ENCODE results near the gene TMEM127.

The TMEM127 gene

GRCh38 chr2:96207073-96207773 is 58.6 kb downstream of the TMEM127 start:
- POLR2A ChIA-PET: interaction anchor here (0.7 kb wide), 1 partner anchor 280 kb away, joined by 6 read pairs; no protein-coding TSS in a partner anchor
- no peak for TF ChIP-seq CTCF (IDR thresholded peaks at IDR 0.05; ENCODE audit: control extremely low read depth, extremely low read depth, low read depth, missing control alignments)
- CTCF ChIA-PET: interaction anchor here (1.0 to 5.9 kb wide), 5 partner anchors 26 to 302 kb away, joined by 3 to 43 read pairs (median 6); partner anchors contain the start of gene ASTL
- DNase-seq (ENCODE audit: extremely low spot score): no peak

DNA sequence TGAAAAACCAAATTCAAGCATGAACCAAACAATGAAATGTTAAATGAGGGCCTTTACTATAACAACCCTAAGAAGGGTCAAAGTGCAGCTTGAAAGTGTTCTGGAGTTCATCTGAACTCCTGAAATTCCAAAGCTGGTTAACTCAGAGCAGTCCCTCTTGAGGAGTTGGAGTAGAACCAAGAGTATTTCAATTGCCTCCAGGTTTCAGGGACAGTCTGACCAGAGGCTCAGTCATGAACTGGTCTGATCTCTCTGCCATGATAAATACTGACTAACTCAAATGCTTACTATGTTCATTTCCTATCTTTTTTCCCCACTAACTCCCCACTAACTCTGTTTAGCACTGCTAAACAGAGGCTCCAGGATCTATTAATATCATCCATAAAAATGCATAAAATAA is 59.9 kb downstream of the TMEM127 start:
- no peak for TF ChIP-seq CTCF (IDR thresholded peaks at IDR 0.05; ENCODE audit: control extremely low read depth, extremely low read depth, low read depth, missing control alignments)
- ChIA-PET CTCF (interaction anchor here (1.0 to 5.9 kb wide), 4 partner anchors 27 to 184 kb away, joined by 4 to 43 read pairs (median 14); partner anchors contain the start of gene ASTL), POLR2A (interaction anchor here (0.7 kb wide), 1 partner anchor 48 kb away, joined by 4 read pairs; no protein-coding TSS in a partner anchor)
- no peak for DNase-seq (ENCODE audit: extremely low spot score)

DNA sequence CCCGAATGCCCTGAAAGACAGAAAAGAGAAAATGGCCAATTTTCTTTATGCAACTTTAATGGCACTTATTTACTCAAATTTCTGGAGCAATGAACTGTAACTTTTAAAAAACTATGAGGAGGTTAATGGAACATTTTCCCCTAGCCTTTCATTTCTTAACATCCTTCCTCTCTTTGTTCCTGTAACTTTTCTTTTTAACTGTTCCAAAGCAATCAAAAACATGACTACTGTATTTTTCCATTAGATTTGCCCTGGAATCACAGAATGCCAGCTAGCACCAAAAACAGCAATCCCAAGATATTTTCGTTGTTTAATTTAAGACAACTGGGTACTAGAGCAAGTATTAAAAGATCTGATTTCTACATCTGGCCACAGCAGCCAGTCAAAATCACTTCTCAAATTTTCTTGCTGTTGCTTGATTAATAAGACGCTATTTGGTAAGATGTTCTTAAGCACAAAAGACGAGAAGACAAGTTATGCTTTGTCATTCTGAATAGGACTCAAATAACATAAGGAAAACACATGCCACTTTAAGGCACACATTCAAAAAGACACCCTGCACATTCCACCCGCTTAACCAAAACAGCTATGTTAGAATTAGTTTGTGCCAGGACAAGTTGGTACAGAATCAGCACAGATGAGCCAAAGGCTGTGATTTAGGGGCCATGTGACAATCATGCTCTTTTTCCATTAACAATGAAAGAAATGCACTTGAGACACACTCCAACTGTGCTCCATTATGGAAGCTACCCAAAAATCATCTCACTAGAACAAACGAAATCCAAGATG is 60.8 kb downstream of the TMEM127 start:
- DNase-seq (ENCODE audit: extremely low spot score): no peak
- POLR2A ChIA-PET: no interaction called here
- CTCF ChIA-PET: interaction anchor here (0.9 to 5.9 kb wide), 5 partner anchors 28 to 183 kb away, joined by 3 to 43 read pairs (median 4); partner anchors contain the start of gene ASTL

GRCh38 chr2:96203130-96204028 is 62.4 kb downstream of the TMEM127 start:
- DNase-seq (ENCODE audit: extremely low spot score): peak; percentile 38
- CTCF ChIA-PET: interaction anchor here (0.7 to 5.9 kb wide), 11 partner anchors 11 to 211 kb away, joined by 3 to 43 read pairs (median 3); partner anchors contain the start of gene ASTL
- POLR2A ChIA-PET: interaction anchor here (0.7 kb wide), 1 partner anchor 63 kb away, joined by 3 read pairs; no protein-coding TSS in a partner anchor
- TF ChIP-seq CTCF (IDR thresholded peaks at IDR 0.05; ENCODE audit: control extremely low read depth, extremely low read depth, low read depth, missing control alignments): no peak

More for the DNA sequence above, 60.8 kb downstream of the TMEM127 start:
- no peak for TF ChIP-seq CTCF (IDR thresholded peaks at IDR 0.05; ENCODE audit: control extremely low read depth, extremely low read depth, low read depth, missing control alignments)

- no peak for TF ChIP-seq CTCF (IDR thresholded peaks at IDR 0.05; ENCODE audit: control extremely low read depth, extremely low read depth, low read depth, missing control alignments)
- no peak for DNase-seq (ENCODE audit: extremely low spot score)
- ChIA-PET CTCF (interaction anchor here (0.7 to 5.9 kb wide), 11 partner anchors 10 to 307 kb away, joined by 3 to 43 read pairs (median 4); partner anchors contain the start of gene ASTL), POLR2A (interaction anchor here (0.7 to 1.4 kb wide), 2 partner anchors 57 to 60 kb away, joined by 3 to 4 read pairs; partner anchors contain the start of gene DUSP2)
These were observed 63.5 kb downstream of the TMEM127 start for GRCh38 chr2:96202152-96202854.
